DOHH2 (cell line): ENCODE measurements around the gene KRTAP2-3.

ENCODE experiments used
- CTCF ChIP-seq: fragments of 200-600 bp; sonication (generic); IDR thresholded peaks from one replicate; pipeline ENCODE4 v1.5.1; 2014; ENCODE audit warnings: antibody characterized with exemption, mild to moderate bottlenecking, low read depth, low read length; ENCODE audit not compliant: poor library complexity, severe bottlenecking
- EZH2phosphoT487 ChIP-seq: fragments of 200-600 bp; sonication (generic); IDR thresholded peaks from 2 replicates; pipeline ENCODE4 v1.6.1; 2017; ENCODE audit warnings: borderline replicate concordance, mild to moderate bottlenecking, antibody characterized with exemption, low read length, moderate library complexity, mixed read lengths

GRCh38 chr17:41013606-41014005 lies 46.3 kb downstream of the KRTAP2-3 start:
- TF ChIP-seq CTCF: no peak
- TF ChIP-seq EZH2phosphoT487: no peak
